Middle frontal gyrus (tissue), 1 donor: ENCODE data around the gene SLC4A7.
"Not testable (repeated sequence)": the region's sequence is repeated elsewhere in the genome, so short reads cannot be mapped to it uniquely, and the experiment has no call there.

Experiments
- DNase-seq: peaks from one replicate; pipeline ENCODE4 v3.0.0-alpha.2; 2015; ENCODE audit warnings: low spot score; ENCODE audit errors: extremely low spot score

The SLC4A7 gene

DNA sequence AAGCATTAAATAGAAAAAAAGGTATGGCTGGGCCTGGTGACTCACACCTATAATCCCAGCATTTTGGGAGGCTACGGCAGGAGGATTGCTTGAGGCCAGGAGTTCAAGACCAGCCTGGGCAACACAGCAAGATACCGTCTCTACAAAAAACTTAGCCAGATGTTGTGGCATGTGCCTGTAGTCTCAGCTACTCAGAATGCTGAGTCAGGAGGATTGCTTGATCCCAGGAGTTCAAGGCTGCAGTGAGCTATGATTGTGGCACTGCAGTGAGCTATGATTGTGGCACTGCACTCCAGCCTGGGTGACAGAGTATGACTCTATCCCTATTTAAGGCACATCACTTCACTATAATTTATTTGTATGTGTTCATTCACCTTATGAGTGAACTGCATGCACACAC, 54.3 kb downstream of the SLC4A7 start:
- DNase-seq, result no peak

DNA sequence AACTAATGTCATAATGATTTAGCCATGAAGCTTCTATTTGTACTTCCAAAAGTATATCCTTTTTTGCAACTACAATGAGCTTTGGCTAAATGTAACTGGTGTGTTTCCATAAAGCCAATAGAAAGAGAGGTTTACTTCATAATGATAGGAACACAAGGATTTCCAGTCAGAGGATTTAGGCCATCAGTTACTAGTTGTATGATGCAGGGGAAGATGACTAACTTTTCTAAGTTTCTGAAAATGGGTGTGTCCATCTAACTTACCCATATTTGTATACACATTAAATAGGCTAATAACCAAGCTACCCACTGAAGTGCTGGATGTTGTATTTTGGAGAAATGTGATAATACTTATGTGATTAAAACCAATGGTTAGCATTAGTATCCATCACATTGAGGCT, 55.7 kb downstream of the SLC4A7 start:
- DNase-seq, result no peak

DNA sequence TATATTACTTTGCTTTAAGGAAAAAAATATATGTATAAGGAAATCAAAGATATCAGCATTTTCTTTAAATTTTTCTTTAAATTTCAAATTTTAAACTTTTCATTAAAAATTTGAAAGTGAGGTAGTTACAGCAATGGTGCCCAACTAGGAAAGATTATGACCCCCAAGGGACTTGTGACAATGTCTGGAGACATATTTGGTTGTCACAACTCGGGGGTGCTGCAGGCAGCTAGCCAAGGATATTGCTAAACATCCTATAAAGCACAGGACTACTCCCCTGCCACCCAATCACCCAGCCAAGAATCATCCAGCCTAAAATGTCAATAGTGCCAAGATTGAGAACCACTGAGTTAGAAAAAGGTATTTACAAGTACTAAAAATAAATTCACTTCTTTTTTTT, 57.3 kb downstream of the SLC4A7 start:
- no peak for DNase-seq

DNA sequence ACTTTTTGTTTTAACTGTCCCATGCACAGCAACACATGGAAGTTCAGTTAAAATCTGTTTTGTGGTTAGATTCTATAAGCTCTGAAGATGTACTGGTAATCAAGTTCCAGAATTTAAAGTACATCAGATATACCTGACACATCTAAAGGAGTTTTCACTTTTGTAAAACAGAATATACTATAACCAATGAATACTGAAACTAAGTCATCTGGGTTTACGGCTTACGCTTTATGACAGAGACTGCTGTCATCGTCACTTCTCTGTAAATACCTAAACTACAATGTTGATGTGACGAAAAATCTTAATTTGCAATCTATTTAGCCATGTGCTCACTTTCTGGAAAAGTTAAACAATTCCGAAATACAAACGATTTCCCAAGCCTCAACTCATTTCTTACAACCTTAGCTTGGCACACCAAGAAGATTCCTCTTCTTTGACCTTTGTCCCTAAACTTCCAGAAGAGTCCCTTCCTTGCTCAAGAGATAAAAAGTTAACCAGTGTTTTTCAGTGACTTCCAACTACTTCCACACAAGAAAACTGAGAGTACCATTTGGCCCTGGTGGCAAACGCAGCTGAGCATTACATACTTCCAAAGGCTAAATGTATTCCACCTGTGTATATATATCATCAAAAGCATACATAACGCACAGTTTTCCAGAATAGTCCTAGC, 58.2 kb downstream of the SLC4A7 start:
- DNase-seq, result no peak

GRCh38 chr3:27424812-27425521, 59.2 kb downstream of the SLC4A7 start:
- not testable (repeated sequence) for DNase-seq

DNA sequence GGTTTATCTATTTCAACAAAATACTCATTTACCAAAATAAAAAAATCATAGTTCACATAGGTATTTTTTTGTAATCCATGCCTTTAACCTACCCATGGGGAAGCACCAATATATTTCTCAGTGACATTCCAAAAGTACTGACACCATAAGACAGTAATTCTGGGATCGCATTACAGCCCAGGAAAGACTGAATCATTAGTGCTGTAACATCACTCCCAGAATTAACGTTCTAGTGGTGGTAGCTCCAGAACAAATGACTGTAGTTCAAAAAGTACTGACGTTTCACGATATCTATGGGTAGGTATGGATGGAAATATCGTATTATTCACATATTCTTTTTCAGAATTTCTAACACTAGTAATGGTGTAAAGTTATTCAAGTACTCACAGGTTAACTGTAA, 60.7 kb downstream of the SLC4A7 start:
- DNase-seq, result no peak

GRCh38 chr3:27422617-27423016, 61.6 kb downstream of the SLC4A7 start:
- no peak for DNase-seq

DNA sequence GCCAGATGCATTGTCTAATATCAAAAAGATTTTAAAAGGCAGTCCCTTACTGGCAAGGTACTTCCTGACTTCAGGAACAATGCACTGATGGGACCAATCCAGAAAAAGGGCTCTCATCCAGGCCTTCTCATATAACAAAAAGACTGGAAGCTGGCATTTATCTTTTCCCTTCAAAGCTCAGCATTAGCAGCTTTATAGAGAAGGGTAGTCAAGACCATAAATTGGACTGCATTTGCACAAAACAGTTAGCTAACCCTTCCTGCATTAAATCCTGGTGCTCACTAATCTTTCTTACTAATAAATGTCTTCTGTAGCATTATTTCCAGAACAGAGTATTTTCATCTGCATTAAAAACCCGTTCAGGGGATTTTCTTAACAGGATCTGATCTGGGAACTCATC, 69.0 kb downstream of the SLC4A7 start:
- no peak for DNase-seq

DNA sequence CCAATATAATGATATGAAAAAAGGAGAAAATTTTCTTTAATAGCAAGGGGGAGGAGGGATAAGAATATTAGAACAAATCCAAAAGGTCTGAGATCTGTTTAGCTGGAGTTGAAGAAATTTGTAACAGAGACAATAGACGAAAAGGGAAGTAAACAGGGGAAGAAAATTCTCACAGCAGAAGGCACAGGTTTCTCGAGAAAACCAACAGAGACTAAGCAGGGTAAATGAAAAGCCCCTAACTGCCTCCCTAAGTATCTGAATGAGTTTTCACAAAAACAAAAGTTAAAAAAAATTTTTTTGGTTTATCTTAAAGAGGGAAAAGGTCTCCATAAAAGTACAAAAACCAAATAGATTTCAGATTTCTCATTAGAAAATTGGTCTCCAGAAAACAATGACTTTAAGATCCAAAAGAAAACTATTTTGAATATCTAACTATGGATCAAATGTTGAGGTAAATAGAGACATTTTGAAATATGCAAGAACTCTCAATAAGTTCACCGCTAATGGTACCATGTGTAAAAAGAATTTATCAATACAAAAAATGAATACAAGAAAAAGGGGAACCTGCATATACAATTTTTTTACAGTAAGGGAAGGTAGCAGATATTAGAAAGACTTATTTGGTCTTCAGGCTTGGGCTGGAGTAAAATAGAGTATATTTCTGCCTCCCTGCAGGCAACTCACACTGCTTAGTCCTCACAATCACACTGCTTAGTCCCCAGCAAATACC, 91.1 kb downstream of the SLC4A7 start:
- DNase-seq, result no peak

DNA sequence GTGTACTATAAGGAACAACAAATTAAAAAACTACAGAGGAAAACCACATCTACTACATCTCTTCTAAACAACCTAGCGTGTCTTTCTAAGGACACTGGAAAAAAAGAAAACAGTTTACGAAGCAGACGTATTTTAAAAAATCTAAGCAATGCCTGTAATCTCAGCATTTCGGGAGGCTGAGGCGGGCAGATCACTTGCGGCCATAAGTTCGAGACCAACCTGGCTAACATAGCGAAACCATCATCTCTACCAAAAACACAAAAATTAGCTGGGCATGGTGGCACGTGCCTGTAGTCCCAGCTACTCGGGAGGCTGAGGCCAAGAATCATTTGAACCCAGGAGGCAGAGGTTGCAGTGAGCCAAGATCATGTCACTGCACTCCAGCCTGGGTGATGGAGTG, 91.8 kb downstream of the SLC4A7 start:
- not testable (repeated sequence) for DNase-seq

- no peak for DNase-seq
Observed at GRCh38 chr3:27391796-27392195, 92.4 kb downstream of the SLC4A7 start.

- no peak for DNase-seq
Observed at GRCh38 chr3:27387625-27388024, 96.6 kb downstream of the SLC4A7 start.

DNA sequence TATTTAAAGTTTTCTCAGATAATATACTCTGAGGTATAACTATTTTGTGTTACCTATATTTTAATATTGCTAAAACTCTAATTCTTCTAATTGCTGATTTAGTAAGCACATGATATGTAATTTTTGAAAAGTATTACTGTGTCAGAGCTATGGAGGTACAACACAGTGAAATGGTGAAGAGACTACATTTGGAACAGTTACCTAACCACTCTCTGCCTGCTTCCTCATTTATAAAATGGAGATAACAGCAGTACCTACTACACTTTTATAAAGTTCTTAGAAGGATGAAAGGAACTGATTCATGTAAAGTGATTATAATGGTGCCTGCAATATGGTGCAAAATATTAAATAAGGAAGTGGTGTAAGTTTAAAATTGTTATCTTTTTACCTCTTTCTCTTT, 98.7 kb downstream of the SLC4A7 start:
- no peak for DNase-seq

DNA sequence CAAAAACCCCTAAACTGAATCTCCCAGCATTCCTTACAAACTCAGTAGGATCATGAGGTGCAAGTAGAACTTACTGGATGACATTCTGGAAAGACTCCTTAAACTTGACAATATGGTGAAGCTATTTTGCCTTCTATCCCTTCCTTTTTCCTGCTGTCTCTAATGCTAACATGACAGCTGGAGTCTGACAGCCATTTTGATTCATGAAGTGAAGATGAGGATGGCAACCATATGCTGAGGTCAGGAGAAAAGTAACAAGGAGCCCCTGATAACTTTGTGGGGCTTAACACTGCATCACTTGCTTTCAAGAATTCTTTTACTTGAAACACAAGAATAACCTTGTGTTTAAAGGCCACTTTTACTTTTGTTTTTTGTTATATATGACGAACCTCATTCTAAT, 100.0 kb downstream of the SLC4A7 start:
- DNase-seq, result no peak

- no peak for DNase-seq
Observed at GRCh38 chr3:27380433-27381357, 103.5 kb downstream of the SLC4A7 start.

DNA sequence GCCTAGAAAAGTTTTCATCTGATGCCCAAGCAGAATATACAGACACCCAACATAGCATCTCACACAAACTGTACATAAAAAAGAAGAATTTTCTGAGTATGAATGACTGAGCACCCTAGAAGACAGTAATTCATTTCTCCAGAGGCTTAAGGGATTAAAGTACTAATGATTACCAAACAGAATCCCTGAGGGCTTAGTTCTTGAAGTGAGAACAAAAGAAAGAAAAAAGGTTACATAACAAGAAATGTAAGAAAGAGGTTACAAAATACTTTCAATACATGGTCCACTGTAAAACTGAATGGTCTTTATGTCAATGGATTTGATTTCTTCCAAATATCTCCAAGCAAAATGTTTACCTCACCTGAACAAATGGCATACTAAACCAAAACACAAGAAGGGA, 105.9 kb downstream of the SLC4A7 start:
- no peak for DNase-seq

- no peak for DNase-seq
Observed at GRCh38 chr3:27376109-27376772, 107.9 kb downstream of the SLC4A7 start.

DNA sequence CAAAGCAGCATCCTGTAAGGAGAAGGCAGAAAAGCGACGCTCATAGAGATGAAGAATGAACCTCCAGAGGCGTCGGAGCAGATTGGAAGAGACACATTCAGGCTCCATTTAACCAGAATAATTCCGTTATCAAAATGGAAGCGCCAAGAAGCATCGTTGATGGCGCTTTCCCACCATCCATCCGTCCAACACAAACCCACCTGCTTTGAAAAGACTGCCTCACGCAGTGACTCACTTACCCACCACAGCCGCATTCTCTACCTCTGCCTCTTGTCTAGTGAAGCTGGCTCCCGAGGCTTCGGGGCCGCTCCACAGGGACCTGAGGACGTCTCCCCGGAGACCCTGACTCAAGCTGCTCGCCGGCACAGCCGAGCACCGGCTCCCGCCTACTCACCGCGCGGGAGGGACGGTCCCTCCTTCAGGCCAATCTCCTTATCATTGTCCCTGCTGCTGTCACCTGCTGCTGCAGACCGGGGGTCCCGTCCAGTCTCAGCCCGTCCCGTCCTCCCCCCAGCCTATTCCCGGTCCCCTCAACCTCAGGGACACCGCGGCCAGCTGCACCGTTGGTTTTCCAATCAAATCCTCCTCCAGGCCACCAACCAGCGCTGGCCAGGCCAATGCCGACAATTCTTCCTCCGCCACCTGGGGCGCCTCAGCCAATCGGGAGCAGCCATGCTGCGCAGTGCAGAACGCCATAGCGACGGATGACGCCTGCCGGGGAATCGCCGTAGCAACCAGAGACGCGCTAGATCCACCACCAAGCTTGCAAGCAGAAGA, 115.2 kb downstream of the SLC4A7 start, which contains the start of gene NEK10:
TSS of gene NEK10 (minus strand) at position 553 of the 777 bp plus-strand sequence. CDS start 16,501 bp downstream, outside the sequence.
- DNase-seq, result peak; percentile 90

GRCh38 chr3:27366062-27366591, 118.1 kb downstream of the SLC4A7 start:
- DNase-seq, result no peak
